MM.1S (cell line): Measurements from ENCODE around the gene OTOS.

Experiments
- CTCF ChIP-seq: fragments of 300-600 bp; sonication (generic); IDR thresholded peaks from 2 replicates; pipeline ENCODE4 v1.5.1; 2016; ENCODE audit warnings: antibody characterized with exemption, low read length, mixed read lengths
- EZH2 ChIP-seq: fragments of 300-600 bp; sonication (generic); optimal IDR thresholded peaks from 2 replicates; pipeline ENCODE3; 2017; ENCODE audit warnings: low read depth, mild to moderate bottlenecking, antibody characterized with exemption, low read length, mixed read lengths
- EZH2phosphoT487 ChIP-seq: fragments of 300-600 bp; sonication (generic); IDR thresholded peaks from 2 replicates; pipeline ENCODE4 v1.6.1; 2018; ENCODE audit warnings: antibody characterized with exemption, low read length

- TF ChIP-seq CTCF, result no peak
- TF ChIP-seq EZH2, result no peak
- TF ChIP-seq EZH2phosphoT487, result no peak
These were observed 13.0 kb upstream of the OTOS start for GRCh38 chr2:240153418-240153817.
